Cerebellar cortex (tissue), 1 donor: ENCODE results near the gene UFD1.

Source experiments
- DNase-seq: peaks from one replicate; pipeline ENCODE4 v3.0.0-alpha.2; 2015; ENCODE audit warnings: low spot score

Gene UFD1, protein sequence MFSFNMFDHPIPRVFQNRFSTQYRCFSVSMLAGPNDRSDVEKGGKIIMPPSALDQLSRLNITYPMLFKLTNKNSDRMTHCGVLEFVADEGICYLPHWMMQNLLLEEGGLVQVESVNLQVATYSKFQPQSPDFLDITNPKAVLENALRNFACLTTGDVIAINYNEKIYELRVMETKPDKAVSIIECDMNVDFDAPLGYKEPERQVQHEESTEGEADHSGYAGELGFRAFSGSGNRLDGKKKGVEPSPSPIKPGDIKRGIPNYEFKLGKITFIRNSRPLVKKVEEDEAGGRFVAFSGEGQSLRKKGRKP

DNA sequence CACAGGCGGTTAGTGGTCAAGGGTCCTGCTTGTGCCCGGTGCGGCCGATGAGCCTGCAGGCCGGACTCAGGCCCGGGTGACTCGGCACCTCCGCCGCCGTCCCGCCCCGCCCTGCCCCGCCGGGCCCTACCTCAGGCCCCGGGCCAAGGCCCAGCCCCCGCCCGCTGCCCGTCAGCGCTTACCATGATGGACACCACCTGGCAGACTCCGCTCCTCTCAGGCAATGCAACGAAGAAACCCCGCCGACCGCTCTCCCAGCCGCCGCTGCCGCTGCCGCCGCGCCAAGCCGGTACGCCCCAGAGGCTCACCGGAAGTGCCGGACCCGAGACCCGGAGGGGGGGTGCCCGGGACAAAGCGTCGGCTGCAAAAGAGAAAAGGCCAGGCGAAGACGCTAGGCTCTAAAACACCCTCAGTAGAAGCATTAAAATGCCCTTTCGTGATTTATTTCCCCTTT, at the start of gene UFD1:
UFD1 (minus strand) TSS at position 293 of the 454 bp plus-strand sequence; CDS start at position 185, 108 bp downstream.
- peak; percentile 77 for DNase-seq

DNA sequence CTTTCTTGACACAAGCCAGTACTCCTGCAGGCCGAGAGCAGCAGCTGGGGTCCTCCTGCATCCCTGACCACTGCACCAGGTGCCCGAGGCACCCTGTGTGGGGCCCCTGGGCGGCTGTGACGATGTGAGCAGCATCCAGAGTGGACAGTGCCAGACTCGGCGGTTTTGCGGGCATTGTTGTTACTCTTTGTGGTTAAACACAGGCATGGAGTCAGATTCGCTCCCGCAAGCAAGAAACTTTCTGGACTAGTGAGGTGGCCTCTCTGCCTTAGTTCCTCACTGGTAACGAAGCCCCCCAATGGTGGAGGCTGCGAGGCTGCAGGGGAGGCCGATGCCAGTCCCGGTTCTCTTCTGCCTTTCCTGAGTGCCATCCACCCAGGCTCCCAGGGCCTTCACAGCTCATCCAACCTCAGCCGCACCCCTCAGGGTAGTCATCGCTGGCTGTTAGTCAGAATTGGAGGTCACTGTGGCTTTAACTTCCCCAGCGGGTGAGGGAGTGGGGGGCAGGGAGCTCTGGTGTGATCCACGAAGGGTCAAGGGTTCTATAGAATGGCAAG, 48.9 kb upstream of the UFD1 start:
- DNase-seq: no peak

DNA sequence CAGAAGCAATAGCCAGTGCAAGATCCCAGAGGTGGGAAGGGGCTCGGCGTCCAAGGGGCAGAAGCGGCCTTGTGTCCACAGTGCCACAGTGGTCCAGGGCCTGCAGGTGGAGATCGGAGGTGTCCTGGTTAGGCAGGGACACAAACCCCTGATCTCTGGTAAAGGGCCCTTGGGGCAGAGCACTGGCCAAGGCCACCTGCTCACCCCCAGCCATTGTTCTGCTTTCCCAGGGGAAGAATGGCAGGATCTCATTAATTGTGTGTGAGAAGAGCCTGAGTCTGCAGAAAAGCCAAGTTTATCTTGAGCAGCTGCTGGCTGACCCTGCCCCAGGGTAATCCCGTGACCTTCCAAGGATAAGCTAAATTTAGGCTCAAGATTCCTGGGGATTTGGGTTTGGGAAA, 48.3 kb upstream of the UFD1 start:
- DNase-seq: no peak

DNA sequence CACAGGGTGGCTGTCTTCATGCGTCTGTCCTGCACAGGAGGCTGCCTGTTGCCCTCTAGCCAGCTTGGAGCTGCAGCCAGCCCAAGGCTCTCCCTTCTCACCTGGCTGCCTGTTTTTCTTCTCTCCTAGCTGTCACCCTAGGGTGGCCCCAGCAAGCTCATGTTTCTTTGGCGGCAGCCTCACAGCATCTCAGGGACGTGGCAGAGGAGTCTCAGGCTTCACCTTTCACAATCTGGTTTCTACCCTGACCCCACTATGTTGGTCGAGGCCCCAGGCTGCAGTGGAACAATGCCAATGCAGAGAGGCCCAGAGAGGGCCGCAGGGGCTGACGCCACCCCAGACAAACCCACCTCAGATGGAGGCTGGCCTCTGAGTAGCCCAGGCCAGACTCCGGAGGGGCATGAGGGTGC, 47.7 kb upstream of the UFD1 start:
- DNase-seq: no peak

DNA sequence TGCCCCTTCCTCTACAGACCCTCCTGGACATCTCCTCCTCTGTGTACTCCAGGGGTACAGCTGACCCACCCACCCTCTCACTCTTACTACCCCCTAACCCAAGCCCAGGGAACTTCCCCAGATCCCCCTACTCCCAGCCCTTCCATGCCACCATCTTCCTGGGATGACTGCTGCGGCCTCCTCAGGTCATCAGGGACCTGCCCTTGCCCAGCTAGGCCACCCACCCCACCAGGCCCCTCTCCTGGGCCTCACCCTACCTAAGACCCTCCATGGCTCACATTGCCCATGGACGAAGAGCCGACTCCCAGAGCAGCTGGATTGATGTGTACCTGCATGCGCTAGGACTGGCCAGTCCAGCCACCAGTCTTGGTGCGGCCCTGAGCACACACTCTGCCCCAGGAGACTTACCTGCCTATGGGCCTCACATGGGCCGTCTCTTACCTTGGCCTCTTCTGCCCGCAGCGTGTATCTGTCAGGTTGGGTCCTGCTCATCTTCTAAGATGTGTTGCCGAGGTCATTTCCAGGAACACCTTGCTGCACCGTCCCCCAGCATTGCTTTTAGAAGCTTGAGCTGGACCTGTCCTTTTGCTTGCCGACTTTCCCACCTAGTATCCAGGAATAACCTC, 47.2 kb upstream of the UFD1 start:
- no peak for DNase-seq

DNA sequence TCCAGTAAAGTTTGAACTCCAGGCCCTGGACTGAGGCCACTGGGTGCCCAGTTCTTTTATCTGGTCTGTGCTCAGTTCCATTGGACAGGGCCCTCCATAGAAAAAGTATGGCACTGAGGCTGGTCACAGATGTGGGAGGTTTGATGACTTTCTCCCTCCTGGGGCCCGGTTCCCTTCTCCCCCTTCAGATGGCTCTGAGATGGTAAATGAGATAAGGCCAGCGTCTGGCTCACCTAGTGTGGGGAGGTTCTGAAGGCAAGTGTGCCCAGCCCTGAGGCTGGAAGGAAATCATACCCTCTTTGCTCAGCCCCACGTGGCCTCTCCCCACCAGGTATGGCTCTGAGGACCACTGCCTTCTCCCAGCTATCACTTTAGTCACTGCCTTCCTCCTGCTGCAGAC, 46.7 kb upstream of the UFD1 start:
- DNase-seq: no peak

DNA sequence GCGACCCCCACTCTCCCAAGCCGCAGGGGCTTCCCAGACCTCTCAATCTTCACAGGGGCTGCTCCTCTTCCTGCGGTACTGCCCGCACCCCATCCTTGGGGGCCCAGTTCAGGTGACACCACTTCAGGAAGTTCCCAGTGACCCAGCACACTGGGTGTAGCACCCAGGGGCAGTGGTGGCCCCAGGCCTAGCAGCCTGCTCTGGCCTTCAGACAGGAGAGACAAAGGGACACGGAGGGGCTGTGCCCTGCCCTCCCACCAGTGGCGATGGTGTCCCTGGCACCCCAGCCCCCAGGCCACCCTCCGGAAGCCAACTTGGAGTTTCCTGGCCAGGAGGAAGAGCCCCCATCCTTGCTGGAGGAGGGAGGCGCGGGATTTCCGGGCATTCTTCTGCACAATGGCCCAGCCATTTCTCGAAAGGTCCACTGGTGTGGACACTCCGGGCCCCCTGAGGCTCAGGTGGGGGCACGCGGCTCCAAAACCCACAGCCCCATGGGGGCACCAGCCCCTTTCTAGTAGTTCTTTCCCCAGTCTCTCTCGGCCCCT, 46.2 kb upstream of the UFD1 start:
- DNase-seq: no peak

DNA sequence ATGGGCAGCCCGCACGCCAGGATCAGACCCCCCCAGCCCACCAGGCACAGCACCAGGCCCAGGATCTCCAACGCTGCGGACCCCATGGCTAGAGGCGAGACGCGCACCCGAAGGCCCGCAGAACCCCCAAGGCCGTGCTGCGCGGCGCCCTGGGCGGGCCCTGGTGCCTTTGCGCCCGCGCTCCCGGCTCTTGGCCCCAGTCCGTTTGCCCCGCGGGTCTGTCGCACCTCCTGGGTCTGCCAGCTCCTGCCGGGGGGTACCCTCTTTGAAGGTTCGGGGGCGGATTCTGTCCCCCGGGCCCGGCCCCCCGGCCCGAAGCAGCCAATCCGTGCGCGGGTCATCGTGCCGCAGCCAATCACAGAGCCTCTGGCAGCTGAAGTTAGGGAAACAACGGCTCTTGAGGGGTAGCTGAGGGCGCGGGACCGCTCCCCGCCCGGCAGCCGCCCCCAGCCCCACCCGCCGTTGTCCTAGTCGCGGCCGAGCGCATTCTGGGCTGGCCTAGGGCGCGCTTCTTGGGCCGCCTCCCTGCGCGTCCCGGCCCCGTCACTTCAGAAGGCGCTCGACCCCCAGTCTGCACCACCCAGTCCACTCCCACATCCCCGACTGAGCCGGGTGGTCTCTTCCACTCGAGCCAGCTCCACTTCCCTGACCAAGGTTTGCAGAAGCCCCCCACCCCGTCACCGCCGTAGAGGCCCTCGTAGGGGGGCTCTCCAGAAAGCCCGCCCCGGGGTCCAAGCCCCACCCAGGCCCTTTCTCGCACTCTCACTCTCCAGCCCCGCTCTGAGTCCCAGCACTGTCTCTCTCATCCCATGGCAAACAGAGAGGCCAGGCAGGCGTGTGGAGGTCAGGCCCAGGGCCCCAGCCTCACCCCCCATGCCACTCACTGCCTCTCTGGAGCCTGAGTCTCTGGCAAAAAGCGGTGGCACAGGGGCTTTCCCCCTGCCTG, 45.5 kb upstream of the UFD1 start, which contains the start of gene CLDN5:
CLDN5 (minus strand) TSS at position 241 of the 946 bp plus-strand sequence; CDS start at position 86, 155 bp downstream.
- DNase-seq: no peak

DNA sequence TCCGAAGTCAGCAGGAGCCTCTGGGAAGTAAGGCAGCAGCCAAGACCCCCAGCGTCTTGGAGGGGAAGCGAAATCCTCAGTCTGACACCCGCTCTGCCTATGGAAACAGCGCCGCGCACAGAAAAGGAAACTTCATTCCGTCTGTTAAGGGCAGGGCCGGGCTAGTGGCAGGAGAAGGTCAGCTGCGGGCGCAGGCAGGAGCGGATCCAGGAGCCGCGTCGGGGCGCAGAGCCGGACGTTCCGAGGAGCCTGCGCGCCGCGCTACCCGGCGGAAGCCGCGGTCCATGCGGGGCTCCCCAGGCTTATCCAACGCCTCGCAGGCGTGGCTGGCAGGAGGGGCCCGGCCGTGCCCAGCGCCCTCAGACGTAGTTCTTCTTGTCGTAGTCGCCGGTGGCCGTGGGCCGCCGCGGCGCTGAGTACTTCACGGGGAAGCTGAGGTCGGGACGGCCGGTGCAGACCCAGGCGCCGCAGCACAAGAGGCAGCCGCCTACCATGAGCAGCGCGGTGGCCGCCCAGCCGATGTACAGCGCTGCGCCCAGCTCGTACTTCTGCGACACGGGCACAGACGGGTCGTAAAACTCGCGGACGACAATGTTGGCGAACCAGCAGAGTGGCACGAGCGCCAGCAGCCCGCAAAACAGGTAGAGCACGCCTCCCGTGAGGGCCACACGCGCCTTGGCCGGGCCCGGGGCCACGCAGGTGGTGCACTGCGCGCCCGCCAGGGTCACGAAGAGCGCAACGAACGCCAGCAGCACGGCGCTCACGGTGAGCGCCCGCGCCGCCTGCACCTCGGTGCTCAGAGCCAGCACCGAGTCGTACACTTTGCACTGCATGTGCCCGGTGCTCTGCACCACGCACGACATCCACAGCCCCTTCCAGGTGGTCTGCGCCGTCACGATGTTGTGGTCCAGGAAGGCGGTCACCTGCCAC, 44.5 kb upstream of the UFD1 start:
- DNase-seq: no peak

DNA sequence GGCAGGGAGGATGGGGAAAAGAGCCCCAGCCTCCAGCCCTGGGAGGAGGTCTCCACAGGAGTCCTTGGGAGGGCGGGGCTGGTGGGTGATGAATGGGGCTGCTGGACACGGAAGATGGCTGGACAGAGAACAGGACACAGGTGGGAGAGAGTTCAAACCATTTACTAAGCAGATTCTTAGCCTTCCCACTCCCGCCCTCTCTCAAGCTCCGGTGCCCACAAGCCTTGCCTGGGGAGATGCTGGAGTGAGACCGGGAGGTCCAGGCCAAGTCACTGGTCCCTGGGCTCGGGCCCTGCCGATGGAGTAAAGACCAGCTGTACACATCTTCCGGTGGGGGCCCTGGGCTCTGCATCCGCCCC, 43.9 kb upstream of the UFD1 start:
- no peak for DNase-seq

DNA sequence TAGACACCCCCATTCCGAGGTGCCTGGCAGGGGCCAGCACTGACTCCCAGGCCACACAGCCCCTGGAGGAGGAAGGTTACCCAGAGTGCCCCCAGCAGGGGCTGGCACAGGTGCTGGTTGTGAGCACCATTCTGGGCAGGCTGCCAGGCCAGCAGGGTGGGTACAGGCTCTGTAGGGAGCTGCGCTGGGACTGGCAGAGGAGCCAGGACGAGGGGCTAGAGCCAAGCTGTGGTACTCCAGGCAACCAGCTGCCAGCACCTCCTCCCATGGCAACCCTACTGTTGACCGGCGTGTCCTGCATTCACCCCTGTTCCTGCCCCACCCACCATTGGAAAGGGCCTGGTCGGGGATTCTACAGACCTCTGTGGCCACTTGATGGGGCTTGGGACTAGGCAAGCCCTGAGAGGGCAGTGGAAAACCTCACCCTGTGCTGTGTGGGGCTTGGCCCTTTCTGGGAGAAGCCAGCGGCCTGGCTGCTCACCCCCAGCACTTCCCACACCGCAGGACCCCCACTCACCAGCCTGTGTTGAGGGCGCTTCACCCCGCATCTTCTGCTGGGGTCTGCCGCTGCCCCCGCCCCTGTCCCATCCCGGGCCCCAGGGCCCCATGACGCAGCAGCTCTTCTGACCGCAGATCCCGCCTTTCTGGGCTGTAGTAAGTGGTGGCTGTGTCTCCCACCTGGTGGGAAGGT, 43.3 kb upstream of the UFD1 start:
- DNase-seq: peak; percentile 5

DNA sequence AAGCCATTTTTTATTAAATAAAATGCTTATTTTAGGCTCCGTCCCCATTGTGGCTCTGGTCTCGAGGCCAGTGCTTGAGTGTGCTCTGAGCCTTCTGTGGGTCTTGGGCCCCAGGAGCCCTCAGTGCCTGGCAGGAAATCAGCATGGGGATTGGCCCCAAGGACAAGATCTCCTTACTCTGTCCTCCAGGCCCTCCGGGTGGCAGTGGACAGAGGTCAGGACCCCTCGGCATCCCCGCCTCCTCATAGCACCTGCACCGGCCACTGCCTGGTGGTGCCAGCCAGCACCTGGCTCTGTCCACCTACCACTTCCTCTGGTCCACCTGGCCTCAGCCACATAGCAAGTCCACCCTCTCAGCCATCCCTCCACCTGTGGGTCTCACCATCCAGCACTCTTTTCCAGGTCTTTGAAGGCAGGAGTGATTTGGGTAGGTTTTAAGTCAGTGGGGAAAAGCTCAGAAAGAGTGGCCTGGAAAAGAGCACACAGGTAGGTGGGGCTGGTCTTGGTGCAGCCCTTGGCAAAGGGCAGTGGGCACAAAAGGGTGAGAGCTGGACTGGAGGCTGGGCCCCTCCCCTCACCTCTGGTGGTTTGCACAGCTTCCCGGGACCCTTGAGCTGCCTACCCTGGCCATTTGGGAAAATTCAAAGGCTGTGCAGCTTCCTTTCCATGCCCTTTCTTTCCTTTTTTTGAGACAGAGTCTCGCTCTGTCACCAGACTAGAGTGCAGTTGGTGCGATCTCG, 41.7 kb upstream of the UFD1 start:
- DNase-seq: no peak

DNA sequence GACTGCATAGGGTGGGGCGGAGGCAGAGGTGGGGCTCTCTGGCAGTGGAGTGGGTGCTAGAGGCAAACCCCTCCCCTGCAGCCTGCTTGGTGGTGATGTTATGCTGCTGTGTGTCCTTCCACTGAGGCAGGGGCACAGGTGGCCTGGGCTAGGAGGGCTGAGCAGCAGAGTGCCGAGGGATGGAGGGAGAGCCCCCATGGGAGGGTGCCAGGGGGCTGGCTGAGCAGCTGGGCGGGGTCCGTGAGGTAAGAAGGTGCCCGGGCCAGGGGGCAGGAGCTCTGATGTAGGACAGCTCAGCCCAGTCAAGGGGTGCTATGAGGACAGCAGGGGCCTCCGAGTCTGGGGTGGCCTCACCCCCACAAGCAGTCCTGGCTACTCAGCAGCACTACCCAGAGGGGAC, 41.0 kb upstream of the UFD1 start:
- DNase-seq: no peak

DNA sequence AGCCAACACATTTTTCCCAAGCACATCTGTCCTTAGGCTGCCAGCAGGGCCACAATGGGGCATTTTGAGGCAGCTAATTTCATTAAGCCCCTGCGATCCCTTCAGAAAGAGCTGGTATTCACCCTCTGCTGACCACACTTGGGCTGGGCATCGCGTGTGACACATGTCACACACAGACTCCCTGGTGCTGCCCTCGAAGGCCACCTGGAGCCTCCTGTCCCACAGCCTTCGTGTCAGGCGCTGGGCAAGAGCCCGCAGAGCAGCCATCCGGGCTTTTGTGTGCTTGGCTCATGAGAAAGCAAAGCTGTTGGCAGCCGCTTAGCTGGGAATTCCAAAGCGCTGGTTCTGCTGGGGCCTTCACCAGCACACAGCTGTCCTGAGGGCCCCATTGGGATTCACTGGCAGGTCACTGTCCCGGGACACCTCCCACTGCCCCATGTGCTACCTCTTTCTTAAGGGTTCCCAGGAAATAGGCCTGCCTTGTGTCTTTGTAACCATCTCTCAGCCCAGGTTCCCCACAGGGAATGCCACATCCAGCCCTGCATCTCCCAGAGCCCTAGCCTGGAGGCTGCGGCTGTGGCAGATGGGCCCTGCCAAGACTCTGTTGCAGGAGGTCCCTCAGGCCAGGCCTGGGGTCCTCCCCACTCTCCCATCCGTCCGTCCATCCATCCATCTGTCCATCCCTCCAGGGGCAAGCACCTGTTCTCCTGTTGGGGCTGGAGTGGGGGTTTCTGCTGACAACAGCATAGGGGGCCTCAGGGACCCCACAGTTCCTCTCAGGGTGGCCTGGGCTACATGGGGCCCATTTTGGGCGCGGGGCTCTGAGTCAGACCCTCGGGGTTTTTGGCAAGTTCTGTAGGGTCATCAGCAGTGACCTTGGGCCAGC, 40.3 kb upstream of the UFD1 start:
- no peak for DNase-seq

DNA sequence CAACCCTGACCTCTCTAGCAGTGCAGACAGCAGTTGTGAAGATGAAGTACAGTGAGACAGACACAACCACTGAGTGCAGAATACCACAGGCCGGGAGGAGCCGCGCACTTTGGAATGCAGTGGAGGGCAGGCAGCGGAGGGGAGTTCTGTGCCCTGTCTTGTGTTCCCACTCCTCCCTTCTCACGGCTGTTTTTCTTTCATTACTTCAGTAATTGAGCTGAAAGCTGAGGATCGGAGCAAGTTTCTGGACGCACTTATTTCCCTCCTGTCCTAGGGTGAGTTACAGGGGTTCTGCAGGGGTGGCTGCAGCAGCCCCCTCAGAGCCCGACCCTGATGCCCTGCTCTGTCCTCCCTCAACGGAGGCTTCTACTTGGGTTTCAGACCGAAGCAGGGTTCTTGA, 39.6 kb upstream of the UFD1 start:
- DNase-seq: no peak

DNA sequence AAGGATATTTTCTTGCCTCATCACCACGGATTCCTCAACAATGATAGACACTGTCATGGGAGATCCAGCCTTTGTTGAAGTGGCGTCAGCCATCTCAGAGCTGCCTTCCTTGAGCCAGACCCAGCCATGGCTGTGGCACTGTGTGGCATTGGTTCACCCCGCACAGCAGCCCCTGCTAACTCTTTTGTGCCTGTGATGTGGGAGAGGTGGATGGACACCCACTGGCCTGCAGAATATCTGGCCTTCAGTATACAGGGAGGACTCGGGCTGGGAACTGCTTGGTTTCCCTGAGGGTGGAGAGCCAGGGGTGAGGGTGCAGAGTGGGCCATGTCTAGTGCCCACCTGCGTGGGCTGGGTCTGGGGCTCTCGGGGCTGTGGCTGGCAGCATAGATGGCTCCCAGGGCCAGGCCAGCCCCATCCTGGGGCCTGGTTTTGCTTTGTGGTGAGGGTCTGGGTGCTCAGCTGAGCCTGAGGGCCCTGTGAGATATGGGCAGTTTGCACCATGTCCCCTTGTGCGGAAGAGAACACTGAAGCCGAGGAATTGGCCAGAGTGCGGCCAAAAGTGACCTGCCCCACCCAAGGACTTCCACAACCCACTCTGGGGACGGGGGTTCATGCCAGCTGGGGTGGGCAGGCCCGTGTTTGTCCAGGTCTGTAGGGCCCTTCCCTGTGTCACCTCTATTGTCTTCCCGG, 39.1 kb upstream of the UFD1 start:
- DNase-seq: no peak

DNA sequence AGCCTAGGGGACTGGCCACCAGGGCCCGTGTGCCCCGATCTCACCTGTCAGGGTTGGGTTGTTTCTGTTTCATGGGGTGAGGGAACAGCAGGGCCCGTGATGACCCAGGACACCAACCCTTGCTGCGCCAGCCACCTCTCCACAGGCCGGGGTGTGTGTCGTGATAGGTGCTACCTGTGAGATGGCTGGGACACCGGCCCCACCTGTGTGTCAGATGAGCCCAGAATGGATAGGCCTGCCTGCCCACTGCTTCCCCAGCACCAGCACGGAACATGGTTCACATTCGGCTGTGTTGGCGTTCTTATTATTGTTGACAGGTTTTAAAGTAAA, 38.1 kb upstream of the UFD1 start:
- DNase-seq: no peak
